T-cell (primary cell): ENCODE measurements around the gene LCE1A. TPM values are rescaled to one million over a fixed set of nuclear protein-coding genes. Genes with fewer than 3 reads are reported as not detected.

Experiments used
- ATAC-seq, 4 experiments: fragments of 200-7000 bp in 3 of 4; fragments of 150-1000 bp in 1 of 4; cut with Tn5 transposase; replicated peaks in 1 of 4; 1 replicate in 3 of 4; 2 replicates in 1 of 4; pipeline ENCODE4 v1.10.0; 2021; ENCODE audit warnings: moderate library complexity in 3 of 4, mild to moderate bottlenecking in 2 of 4, moderate number of reproducible peaks in 1 of 4
- CTCF ChIA-PET, 2 donors: fragments of 300-600 bp; sonication (Branson Sonifier 250); formaldehyde crosslinking; loops; one replicate each; lab custom pipeline; 2022; ENCODE audit warnings: antibody characterized with exemption in 2 of 2; lab: Charles Lee
- POLR2A ChIA-PET, 2 donors: fragments of 300-600 bp; sonication (Branson Sonifier 250); formaldehyde crosslinking; loops; one replicate each; lab custom pipeline; 2022; ENCODE audit warnings: antibody characterized with exemption in 2 of 2; lab: Charles Lee
- DNase-seq, 35 experiments: peaks; one replicate each; pipeline versions ENCODE4 v3.0.0 to v3.0.0-alpha.2; 2013 to 2023
- H3K27ac ChIP-seq: one replicate; pipeline ENCODE4 v1.5.1; 2013; ENCODE audit warnings: low read length
- H3K27me3 ChIP-seq, 2 experiments: replicated peaks in 1 of 2; 1 replicate in 1 of 2; 2 replicates in 1 of 2; pipeline versions ENCODE4 v1.6.1 to v1.7.0; 2013; ENCODE audit warnings: low read length in 1 of 2, mixed read lengths in 1 of 2; ENCODE audit not compliant: control insufficient read depth in 2 of 2, insufficient read depth in 2 of 2; ENCODE audit errors: extremely low read depth in 1 of 2
- H3K36me3 ChIP-seq, 2 donors: 1 replicate in 1 of 2; 2 replicates in 1 of 2; pipeline versions ENCODE4 v1.6.1 to v1.7.0; 2013; ENCODE audit warnings: low read length in 1 of 2; ENCODE audit not compliant: control insufficient read depth in 2 of 2, insufficient read depth in 1 of 2; ENCODE audit errors: extremely low read depth in 1 of 2
- H3K4me1 ChIP-seq, 2 experiments: 1 replicate in 1 of 2; 2 replicates in 1 of 2; pipeline versions ENCODE4 v1.6.1 to v1.7.0; 2013; ENCODE audit warnings: low read length in 2 of 2, mixed read lengths in 1 of 2; ENCODE audit not compliant: insufficient read depth in 2 of 2, control insufficient read depth in 1 of 2; ENCODE audit errors: extremely low read depth in 1 of 2
- H3K4me3 ChIP-seq, 2 donors: 1 replicate in 1 of 2; 2 replicates in 1 of 2; pipeline versions ENCODE4 v1.5.1 to v1.7.0; 2013; ENCODE audit warnings: mild to moderate bottlenecking in 2 of 2, low read length in 1 of 2, moderate library complexity in 1 of 2; ENCODE audit not compliant: control insufficient read depth in 1 of 2; ENCODE audit errors: extremely low read depth in 1 of 2
- H3K9me3 ChIP-seq: 2 replicates; pipeline ENCODE4 v1.7.0; 2013
- H3K27ac Mint-ChIP-seq, 2 donors: one replicate each; pipeline ENCODE4 v1.8.0; 2020 to 2021; ENCODE audit warnings: mild to moderate bottlenecking in 2 of 2, mixed read lengths in 2 of 2
- H3K27me3 Mint-ChIP-seq, 2 donors: one replicate each; pipeline ENCODE4 v1.8.0; 2021 to 2022; ENCODE audit warnings: mixed read lengths in 2 of 2
- H3K36me3 Mint-ChIP-seq: one replicate; pipeline ENCODE4 v1.8.0; 2021; ENCODE audit warnings: mixed read lengths
- H3K4me1 Mint-ChIP-seq, 3 donors: one replicate each; pipeline ENCODE4 v1.8.0; 2020 to 2022; ENCODE audit warnings: mixed read lengths in 3 of 3, mild to moderate bottlenecking in 1 of 3
- H3K4me3 Mint-ChIP-seq, 3 donors: one replicate each; pipeline ENCODE4 v1.8.0; 2020 to 2022; ENCODE audit warnings: mild to moderate bottlenecking in 3 of 3, mixed read lengths in 3 of 3, moderate library complexity in 3 of 3
- H3K9me3 Mint-ChIP-seq, 3 donors: one replicate each; pipeline ENCODE4 v1.8.0; 2020 to 2022; ENCODE audit warnings: mixed read lengths in 3 of 3
- WGBS: methylation state at CpG from one replicate; pipeline ENCODE4 v1.1.5; 2013; ENCODE audit warnings: missing lambda C conversion rate; ENCODE audit not compliant: insufficient coverage; 5-methylcytosine and 5-hydroxymethylcytosine counted together
- total RNA-seq, 35 experiments: library from RNA in 6 of 35; stranded (reverse) in 6 of 35; fragments of 120-200 nt in 1 of 35; gene quantifications; one replicate each; pipeline versions ENCODE4 v1.2.1 to v1.2.4 and lab custom pipeline; 2013 to 2026

The LCE1A gene
- total RNA-seq = not detected
- not detected for total RNA-seq (2013)
- 0 reads per million in 29 experiments for total RNA-seq (lab: John Stamatoyannopoulos, UW)

- no peak within 1 kb of the TSS for H3K4me3 ChIP-seq
- Mint-ChIP-seq H3K27me3 (peaks cover 39 to 47% of the 10 kb centered on the region in 2 donors), H3K9me3 (peaks cover 0 to 5% (median 0%) of the 10 kb centered on the region in 3 donors), H3K36me3 (no peaks in the 10 kb centered on the region), H3K27ac (no peak within 1 kb of the TSS), H3K4me3 (no peak within 1 kb of the TSS), H3K4me1 (no peaks in the 10 kb centered on the region)
- POLR2A ChIA-PET = no interaction called here
- ATAC-seq (no peak), DNase-seq (no peak)
- no peaks in the 10 kb centered on the region for H3K36me3 ChIP-seq
- whole genome bisulfite sequencing = 56% methylated on average over 2 of the region's 2 CpGs
- H3K27ac ChIP-seq = no peak within 1 kb of the TSS
- H3K27me3 ChIP-seq = peaks cover 0 to 16% of the 10 kb centered on the region in 2 experiments
- H3K9me3 ChIP-seq = no peaks in the 10 kb centered on the region
- H3K4me1 ChIP-seq = no peaks in the 10 kb centered on the region
- CTCF ChIA-PET = no interaction called here
Measured at GRCh38 chr1:152827173-152827572, at the start of gene LCE1A. Gene LCE1A, plus strand, starts transcription at chr1:152827473. Its CDS starts 0 bp downstream, at chr1:152827473.

GRCh38 chr1:152777510-152778137 is 49.6 kb upstream of the LCE1A start:
- H3K27me3 Mint-ChIP-seq = peaks cover 25 to 38% of the 10 kb centered on the region in 2 donors
- no peaks in the 10 kb centered on the region for H3K4me1 ChIP-seq
- no peak overlapping the region for H3K4me3 ChIP-seq
- ChIA-PET CTCF (no interaction called here), POLR2A (no interaction called here)
- H3K36me3 Mint-ChIP-seq = no peaks in the 10 kb centered on the region
- H3K4me3 Mint-ChIP-seq = no peak overlapping the region
- ATAC-seq (no peak), DNase-seq (no peak)
- no peak overlapping the region for H3K27ac ChIP-seq
- H3K36me3 ChIP-seq = no peaks in the 10 kb centered on the region
- peaks cover 0 to 24% of the 10 kb centered on the region in 2 experiments for H3K27me3 ChIP-seq
- no peaks in the 10 kb centered on the region for H3K4me1 Mint-ChIP-seq
- 50% methylated on average over 1 of the region's 4 CpGs for WGBS
- no peaks in the 10 kb centered on the region for H3K9me3 Mint-ChIP-seq
- no peaks in the 10 kb centered on the region for H3K9me3 ChIP-seq
- H3K27ac Mint-ChIP-seq = no peak overlapping the region

GRCh38 chr1:152783095-152783494 is 44.2 kb upstream of the LCE1A start:
- Mint-ChIP-seq H3K36me3 (no peaks in the 10 kb centered on the region), H3K27ac (no peak overlapping the region), H3K4me1 (no peaks in the 10 kb centered on the region), H3K27me3 (peaks cover 37 to 42% of the 10 kb centered on the region in 2 donors), H3K4me3 (no peak overlapping the region), H3K9me3 (no peaks in the 10 kb centered on the region)
- no peaks in the 10 kb centered on the region for H3K9me3 ChIP-seq
- ATAC-seq (no peak), DNase-seq (no peak)
- peaks cover 0 to 21% of the 10 kb centered on the region in 2 experiments for H3K27me3 ChIP-seq
- CTCF ChIA-PET = no interaction called here
- H3K27ac ChIP-seq = no peak overlapping the region
- H3K4me3 ChIP-seq = no peak overlapping the region
- no peaks in the 10 kb centered on the region for H3K36me3 ChIP-seq
- no peaks in the 10 kb centered on the region for H3K4me1 ChIP-seq
- 83% methylated on average over 1 of the region's 2 CpGs for whole genome bisulfite sequencing
- POLR2A ChIA-PET = no interaction called here

GRCh38 chr1:152786077-152786476 is 41.2 kb upstream of the LCE1A start, which contains the start of gene LCE1E:
Gene LCE1E, plus strand, starts transcription at chr1:152786257. Its CDS starts 1,043 bp downstream, at chr1:152787300.
- Histone ChIP-seq H3K4me1 (no peaks in the 10 kb centered on the region), H3K27me3 (peaks cover 0 to 21% of the 10 kb centered on the region in 2 experiments), H3K9me3 (no peaks in the 10 kb centered on the region), H3K27ac (no peak within 1 kb of the TSS), H3K36me3 (no peaks in the 10 kb centered on the region), H3K4me3 (no peak within 1 kb of the TSS)
- ChIA-PET POLR2A (no interaction called here), CTCF (no interaction called here)
- no peaks in the 10 kb centered on the region for H3K9me3 Mint-ChIP-seq
- WGBS = 86% methylated on average over 1 of the region's 2 CpGs
- H3K4me3 Mint-ChIP-seq = no peak within 1 kb of the TSS
- H3K4me1 Mint-ChIP-seq = no peaks in the 10 kb centered on the region
- DNase-seq = no peak
- no peaks in the 10 kb centered on the region for H3K36me3 Mint-ChIP-seq
- H3K27me3 Mint-ChIP-seq = peaks cover 30 to 37% of the 10 kb centered on the region in 2 donors
- no peak for ATAC-seq
- H3K27ac Mint-ChIP-seq = no peak within 1 kb of the TSS

- DNase-seq = no peak
- 67% methylated on average over 4 of the region's 4 CpGs for WGBS
Measured at GRCh38 chr1:152795686-152796085, 31.6 kb upstream of the LCE1A start.

GRCh38 chr1:152796421-152796820 is 30.9 kb upstream of the LCE1A start, which contains the start of gene LCE1D:
Gene LCE1D, plus strand, starts transcription at chr1:152796721. Its CDS starts 1,074 bp downstream, at chr1:152797795.
- H3K9me3 Mint-ChIP-seq = no peaks in the 10 kb centered on the region
- Histone ChIP-seq H3K36me3 (no peaks in the 10 kb centered on the region), H3K4me3 (no peak within 1 kb of the TSS), H3K27ac (no peak within 1 kb of the TSS), H3K4me1 (no peaks in the 10 kb centered on the region), H3K27me3 (peaks cover 0 to 16% of the 10 kb centered on the region in 2 experiments), H3K9me3 (no peaks in the 10 kb centered on the region)
- CTCF ChIA-PET = interaction anchor here in 1 of 2 donors (0.5 kb wide), 1 partner anchor 9 kb away, joined by 3 read pairs; no protein-coding TSS in a partner anchor
- ATAC-seq (no peak), DNase-seq (no peak)
- no peak within 1 kb of the TSS for H3K27ac Mint-ChIP-seq
- WGBS = 44% methylated on average over 1 of the region's 3 CpGs
- no peaks in the 10 kb centered on the region for H3K36me3 Mint-ChIP-seq
- no peaks in the 10 kb centered on the region for H3K4me1 Mint-ChIP-seq
- H3K27me3 Mint-ChIP-seq = peaks cover 11 to 14% of the 10 kb centered on the region in 2 donors
- H3K4me3 Mint-ChIP-seq = no peak within 1 kb of the TSS
- POLR2A ChIA-PET = no interaction called here

More at GRCh38 chr1:152795686-152796085, 31.6 kb upstream of the LCE1A start:
- no peak overlapping the region for H3K4me3 Mint-ChIP-seq
- no peaks in the 10 kb centered on the region for H3K9me3 Mint-ChIP-seq
- H3K36me3 Mint-ChIP-seq = no peaks in the 10 kb centered on the region
- no peak overlapping the region for H3K27ac Mint-ChIP-seq
- no peaks in the 10 kb centered on the region for H3K36me3 ChIP-seq
- H3K4me1 ChIP-seq = no peaks in the 10 kb centered on the region
- H3K4me1 Mint-ChIP-seq = no peaks in the 10 kb centered on the region
- POLR2A ChIA-PET = no interaction called here
- ATAC-seq = no peak
- no peak overlapping the region for H3K4me3 ChIP-seq
- H3K27ac ChIP-seq = no peak overlapping the region
- peaks cover 0 to 16% of the 10 kb centered on the region in 2 experiments for H3K27me3 ChIP-seq
- H3K27me3 Mint-ChIP-seq = peaks cover 7 to 11% of the 10 kb centered on the region in 2 donors
- H3K9me3 ChIP-seq = no peaks in the 10 kb centered on the region
- CTCF ChIA-PET = no interaction called here
